Measurements from ENCODE around the gene ANTXR1.

ANTXR1 gene

GRCh38 chr2:69073928-69074570 is 61.1 kb downstream of the ANTXR1 start:
- Histone ChIP-seq H3K27ac (ENCODE audit: low read length) (no peak overlapping the region), H3K4me3 (ENCODE audit: low read length in 2 of 2) (no peak overlapping the region), H3K9ac (ENCODE audit: low read length in 2 of 2) (no peak overlapping the region), H3K4me1 (ENCODE audit: control insufficient read depth, insufficient read depth, low read length) (no peaks in the 10 kb centered on the region), H3K36me3 (ENCODE audit: control insufficient read depth in 2 of 2, insufficient read depth in 2 of 2, low read length in 2 of 2) (peaks cover 23 to 37% of the 10 kb centered on the region in 2 donors), H3K27me3 (ENCODE audit: control insufficient read depth in 1 of 2, insufficient read depth in 2 of 2, low read length in 2 of 2) (no peaks in the 10 kb centered on the region), H3K9me3 (ENCODE audit: control insufficient read depth in 2 of 2, low read length in 2 of 2) (no peaks in the 10 kb centered on the region)

GRCh38 chr2:69074918-69075317 is 61.9 kb downstream of the ANTXR1 start:
- Histone ChIP-seq H3K9me3 (ENCODE audit: control insufficient read depth in 2 of 2, low read length in 2 of 2) (no peaks in the 10 kb centered on the region), H3K9ac (ENCODE audit: low read length in 2 of 2) (no peak overlapping the region), H3K36me3 (ENCODE audit: control insufficient read depth in 2 of 2, insufficient read depth in 2 of 2, low read length in 2 of 2) (peaks cover 26 to 37% of the 10 kb centered on the region in 2 donors), H3K4me1 (ENCODE audit: control insufficient read depth, insufficient read depth, low read length) (no peaks in the 10 kb centered on the region), H3K27me3 (ENCODE audit: control insufficient read depth in 1 of 2, insufficient read depth in 2 of 2, low read length in 2 of 2) (no peaks in the 10 kb centered on the region), H3K4me3 (ENCODE audit: low read length in 2 of 2) (no peak overlapping the region), H3K27ac (ENCODE audit: low read length) (no peak overlapping the region)

- H3K27me3 ChIP-seq (ENCODE audit: control insufficient read depth in 1 of 2, insufficient read depth in 2 of 2, low read length in 2 of 2): no peaks in the 10 kb centered on the region
- H3K9ac ChIP-seq (ENCODE audit: low read length in 2 of 2): no peak overlapping the region
- H3K27ac ChIP-seq (ENCODE audit: low read length): no peak overlapping the region
- H3K36me3 ChIP-seq (ENCODE audit: control insufficient read depth in 2 of 2, insufficient read depth in 2 of 2, low read length in 2 of 2): peaks cover 26 to 37% of the 10 kb centered on the region in 2 donors
- H3K4me1 ChIP-seq (ENCODE audit: control insufficient read depth, insufficient read depth, low read length): no peaks in the 10 kb centered on the region
- H3K4me3 ChIP-seq (ENCODE audit: low read length in 2 of 2): no peak overlapping the region
- H3K9me3 ChIP-seq (ENCODE audit: control insufficient read depth in 2 of 2, low read length in 2 of 2): no peaks in the 10 kb centered on the region
Observed at GRCh38 chr2:69075486-69075885, 62.5 kb downstream of the ANTXR1 start.

DNA sequence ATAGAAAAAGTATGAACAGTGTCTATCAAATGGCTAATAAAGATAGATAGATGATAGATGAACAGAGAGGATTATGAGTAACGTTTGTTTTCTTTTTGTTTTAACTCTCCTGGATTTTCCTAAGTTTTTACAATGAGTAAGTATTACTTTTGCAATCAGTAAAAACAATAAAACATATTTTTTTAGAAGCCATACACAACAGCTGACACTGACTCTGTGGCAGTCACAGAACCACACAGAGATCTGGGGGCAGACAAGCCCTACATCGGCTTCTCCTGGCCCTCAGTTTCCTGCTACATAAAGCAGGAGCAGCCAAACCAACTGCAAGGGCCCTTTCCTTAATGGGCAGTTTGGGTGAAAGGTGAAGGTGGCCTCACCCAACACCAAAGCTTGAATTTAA is 63.6 kb downstream of the ANTXR1 start:
- Histone ChIP-seq H3K4me1 (ENCODE audit: control insufficient read depth, insufficient read depth, low read length) (peaks cover under 1% of the 10 kb centered on the region), H3K9ac (ENCODE audit: low read length in 2 of 2) (no peak overlapping the region), H3K27me3 (ENCODE audit: control insufficient read depth in 1 of 2, insufficient read depth in 2 of 2, low read length in 2 of 2) (no peaks in the 10 kb centered on the region), H3K9me3 (ENCODE audit: control insufficient read depth in 2 of 2, low read length in 2 of 2) (no peaks in the 10 kb centered on the region), H3K4me3 (ENCODE audit: low read length in 2 of 2) (no peak overlapping the region), H3K36me3 (ENCODE audit: control insufficient read depth in 2 of 2, insufficient read depth in 2 of 2, low read length in 2 of 2) (peaks cover 31 to 36% of the 10 kb centered on the region in 2 donors), H3K27ac (ENCODE audit: low read length) (no peak overlapping the region)

- H3K27me3 ChIP-seq (ENCODE audit: control insufficient read depth in 1 of 2, insufficient read depth in 2 of 2, low read length in 2 of 2): no peaks in the 10 kb centered on the region
- peaks cover 8% of the 10 kb centered on the region for H3K4me1 ChIP-seq (ENCODE audit: control insufficient read depth, insufficient read depth, low read length)
- no peaks in the 10 kb centered on the region for H3K9me3 ChIP-seq (ENCODE audit: control insufficient read depth in 2 of 2, low read length in 2 of 2)
- H3K4me3 ChIP-seq (ENCODE audit: low read length in 2 of 2): no peak overlapping the region
- H3K9ac ChIP-seq (ENCODE audit: low read length in 2 of 2): no peak overlapping the region
- H3K27ac ChIP-seq (ENCODE audit: low read length): no peak overlapping the region
- H3K36me3 ChIP-seq (ENCODE audit: control insufficient read depth in 2 of 2, insufficient read depth in 2 of 2, low read length in 2 of 2): peaks cover 36 to 37% of the 10 kb centered on the region in 2 donors
Observed at GRCh38 chr2:69077252-69077950, 64.4 kb downstream of the ANTXR1 start.

DNA sequence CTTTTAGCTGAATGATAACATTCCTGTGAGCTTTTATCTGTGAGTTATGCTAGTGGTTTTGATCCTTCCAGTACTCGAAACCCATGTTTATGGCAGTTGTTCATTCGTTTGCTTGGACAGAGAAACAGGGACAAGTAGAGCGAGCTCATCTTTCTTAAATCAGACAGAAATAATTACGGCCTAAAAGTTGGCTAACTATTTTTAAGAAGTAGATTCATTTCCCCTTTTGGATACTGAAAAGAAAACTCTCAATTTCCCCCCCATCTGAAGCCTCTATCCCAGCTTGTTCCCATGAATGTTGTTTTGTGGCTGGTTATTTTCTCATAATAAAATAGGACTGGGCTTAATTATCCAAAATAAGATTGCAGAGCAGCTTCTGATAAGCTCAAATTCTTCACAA is 67.1 kb downstream of the ANTXR1 start:
- no peak overlapping the region for H3K27ac ChIP-seq (ENCODE audit: low read length)
- peaks cover 25% of the 10 kb centered on the region for H3K4me1 ChIP-seq (ENCODE audit: control insufficient read depth, insufficient read depth, low read length)
- H3K9me3 ChIP-seq (ENCODE audit: control insufficient read depth in 2 of 2, low read length in 2 of 2): no peaks in the 10 kb centered on the region
- H3K27me3 ChIP-seq (ENCODE audit: control insufficient read depth in 1 of 2, insufficient read depth in 2 of 2, low read length in 2 of 2): no peaks in the 10 kb centered on the region
- H3K9ac ChIP-seq (ENCODE audit: low read length in 2 of 2): no peak overlapping the region
- H3K4me3 ChIP-seq (ENCODE audit: low read length in 2 of 2): no peak overlapping the region
- H3K36me3 ChIP-seq (ENCODE audit: control insufficient read depth in 2 of 2, insufficient read depth in 2 of 2, low read length in 2 of 2): peaks cover 29 to 39% of the 10 kb centered on the region in 2 donors

GRCh38 chr2:69081001-69081580 is 68.1 kb downstream of the ANTXR1 start:
- H3K9ac ChIP-seq (ENCODE audit: low read length in 2 of 2): no peak overlapping the region
- H3K4me3 ChIP-seq (ENCODE audit: low read length in 2 of 2): no peak overlapping the region
- no peaks in the 10 kb centered on the region for H3K9me3 ChIP-seq (ENCODE audit: control insufficient read depth in 2 of 2, low read length in 2 of 2)
- peaks cover 25% of the 10 kb centered on the region for H3K4me1 ChIP-seq (ENCODE audit: control insufficient read depth, insufficient read depth, low read length)
- H3K36me3 ChIP-seq (ENCODE audit: control insufficient read depth in 2 of 2, insufficient read depth in 2 of 2, low read length in 2 of 2): peaks cover 24 to 36% of the 10 kb centered on the region in 2 donors
- H3K27ac ChIP-seq (ENCODE audit: low read length): no peak overlapping the region
- H3K27me3 ChIP-seq (ENCODE audit: control insufficient read depth in 1 of 2, insufficient read depth in 2 of 2, low read length in 2 of 2): no peaks in the 10 kb centered on the region

GRCh38 chr2:69081757-69082156 is 68.8 kb downstream of the ANTXR1 start:
- Histone ChIP-seq H3K9me3 (ENCODE audit: control insufficient read depth in 2 of 2, low read length in 2 of 2) (no peaks in the 10 kb centered on the region), H3K4me1 (ENCODE audit: control insufficient read depth, insufficient read depth, low read length) (peaks cover 25% of the 10 kb centered on the region), H3K4me3 (ENCODE audit: low read length in 2 of 2) (no peak overlapping the region), H3K9ac (ENCODE audit: low read length in 2 of 2) (no peak overlapping the region), H3K36me3 (ENCODE audit: control insufficient read depth in 2 of 2, insufficient read depth in 2 of 2, low read length in 2 of 2) (peaks cover 24 to 36% of the 10 kb centered on the region in 2 donors), H3K27ac (ENCODE audit: low read length) (no peak overlapping the region), H3K27me3 (ENCODE audit: control insufficient read depth in 1 of 2, insufficient read depth in 2 of 2, low read length in 2 of 2) (no peaks in the 10 kb centered on the region)

GRCh38 chr2:69082430-69082997 is 69.5 kb downstream of the ANTXR1 start:
- peaks cover 20 to 34% of the 10 kb centered on the region in 2 donors for H3K36me3 ChIP-seq (ENCODE audit: control insufficient read depth in 2 of 2, insufficient read depth in 2 of 2, low read length in 2 of 2)
- no peak overlapping the region for H3K9ac ChIP-seq (ENCODE audit: low read length in 2 of 2)
- H3K4me1 ChIP-seq (ENCODE audit: control insufficient read depth, insufficient read depth, low read length): peaks cover 25% of the 10 kb centered on the region
- H3K27ac ChIP-seq (ENCODE audit: low read length): no peak overlapping the region
- H3K4me3 ChIP-seq (ENCODE audit: low read length in 2 of 2): no peak overlapping the region
- H3K9me3 ChIP-seq (ENCODE audit: control insufficient read depth in 2 of 2, low read length in 2 of 2): no peaks in the 10 kb centered on the region
- H3K27me3 ChIP-seq (ENCODE audit: control insufficient read depth in 1 of 2, insufficient read depth in 2 of 2, low read length in 2 of 2): no peaks in the 10 kb centered on the region

GRCh38 chr2:69083235-69083748 is 70.3 kb downstream of the ANTXR1 start:
- Histone ChIP-seq H3K9ac (ENCODE audit: low read length in 2 of 2) (no peak overlapping the region), H3K36me3 (ENCODE audit: control insufficient read depth in 2 of 2, insufficient read depth in 2 of 2, low read length in 2 of 2) (peaks cover 12 to 29% of the 10 kb centered on the region in 2 donors), H3K4me1 (ENCODE audit: control insufficient read depth, insufficient read depth, low read length) (peaks cover 25% of the 10 kb centered on the region), H3K4me3 (ENCODE audit: low read length in 2 of 2) (no peak overlapping the region), H3K27ac (ENCODE audit: low read length) (no peak overlapping the region), H3K27me3 (ENCODE audit: control insufficient read depth in 1 of 2, insufficient read depth in 2 of 2, low read length in 2 of 2) (no peaks in the 10 kb centered on the region), H3K9me3 (ENCODE audit: control insufficient read depth in 2 of 2, low read length in 2 of 2) (no peaks in the 10 kb centered on the region)

Measured in stomach smooth muscle (tissue), 2 donors.